K562 (cell line): ENCODE data around the gene BRICD5. TPM values are rescaled to one million over a fixed set of nuclear protein-coding genes. Genes with fewer than 3 reads are reported as not detected.

ENCODE experiments used
- BRD4 ChIP-seq: fragments of 200-600 bp; sonication (generic); IDR thresholded peaks from 2 replicates; pipeline ENCODE4 v1.6.1; 2017; ENCODE audit warnings: inconsistent platforms
- BRF1 ChIP-seq: IDR thresholded peaks from 3 replicates; pipeline ENCODE4 v1.6.1; 2011; ENCODE audit warnings: borderline replicate concordance, mild to moderate bottlenecking; ENCODE audit not compliant: insufficient read length; ENCODE audit errors: extremely low read depth
- CCAR2 ChIP-seq: fragments of 200-400 bp; formaldehyde crosslinking; IDR thresholded peaks from 2 replicates; pipeline ENCODE4 v1.6.1; 2017; ENCODE audit warnings: mild to moderate bottlenecking, low read depth, low read length
- CREB5 ChIP-seq: fragments of 250-450 bp; sonication (Bioruptor Pico); IDR thresholded peaks from 2 replicates; pipeline ENCODE4 v1.5.0; 2020; ENCODE audit warnings: mild to moderate bottlenecking
- DPF2 ChIP-seq: fragments of 450-650 bp; IDR thresholded peaks from 2 replicates; pipeline ENCODE4 v1.6.1; 2016
- ESRRA ChIP-seq: fragments of 450-650 bp; IDR thresholded peaks from 2 replicates; pipeline ENCODE4 v1.6.1; 2014; ENCODE audit warnings: low read depth, mild to moderate bottlenecking, moderate library complexity, borderline replicate concordance
- FIP1L1 ChIP-seq: fragments of 200-400 bp; formaldehyde crosslinking; IDR thresholded peaks from 2 replicates; pipeline ENCODE4 v1.6.1; 2018; ENCODE audit warnings: mild to moderate bottlenecking, low read depth, low read length; ENCODE audit not compliant: poor library complexity, severe bottlenecking
- GATA2 ChIP-seq: sonication (generic); formaldehyde crosslinking; IDR thresholded peaks from 2 replicates; pipeline ENCODE4 v1.4.0; 2020; ENCODE audit warnings: mild to moderate bottlenecking, missing genetic modification reagents
- GATAD2A ChIP-seq: fragments of 450-650 bp; IDR thresholded peaks from 2 replicates; pipeline ENCODE4 v1.6.1; 2017
- GTF2F1 ChIP-seq: IDR thresholded peaks from 2 replicates; pipeline ENCODE4 v1.6.1; 2011; ENCODE audit warnings: low read depth, low read length, improper control_type of control experiment
- HMG20B ChIP-seq: fragments of 250-450 bp; sonication (Bioruptor Pico); IDR thresholded peaks from 2 replicates; pipeline ENCODE4 v1.5.0; 2021; ENCODE audit warnings: mild to moderate bottlenecking
- HNRNPK ChIP-seq: fragments of 200-400 bp; formaldehyde crosslinking; IDR thresholded peaks from one replicate; pipeline ENCODE4 v1.6.1; 2018; ENCODE audit warnings: mild to moderate bottlenecking, low read depth, low read length; ENCODE audit not compliant: poor library complexity, severe bottlenecking
- HNRNPL ChIP-seq: fragments of 200-400 bp; formaldehyde crosslinking; IDR thresholded peaks from 2 replicates; pipeline ENCODE4 v1.6.1; 2017; ENCODE audit warnings: low read depth, mild to moderate bottlenecking, low read length
- KLF10 ChIP-seq: fragments of 250-450 bp; sonication (Bioruptor Pico); IDR thresholded peaks from 2 replicates; pipeline ENCODE4 v1.6.1; 2021; ENCODE audit warnings: matching md5 sums
- MAFF ChIP-seq: IDR thresholded peaks from 2 replicates; pipeline ENCODE4 v1.6.1; 2012; ENCODE audit warnings: low read length, improper control_type of control experiment
- NCOA6 ChIP-seq: fragments of 450-650 bp; IDR thresholded peaks from 2 replicates; pipeline ENCODE4 v1.6.1; 2017; ENCODE audit warnings: mild to moderate bottlenecking
- RFX1 ChIP-seq: fragments of 450-650 bp; IDR thresholded peaks from 2 replicates; pipeline ENCODE4 v1.6.1; 2016; ENCODE audit warnings: mild to moderate bottlenecking, moderate library complexity
- RFX7 ChIP-seq: fragments of 250-450 bp; sonication (Bioruptor Pico); IDR thresholded peaks from 2 replicates; pipeline ENCODE4 v1.5.1; 2021; ENCODE audit warnings: mild to moderate bottlenecking
- RUNX1 ChIP-seq: sonication (generic); IDR thresholded peaks from 2 replicates; pipeline ENCODE4 v1.6.1; 2016; ENCODE audit warnings: antibody characterized with exemption, low read depth
- STAT5A ChIP-seq: IDR thresholded peaks from 2 replicates; pipeline ENCODE4 v1.6.1; 2012; ENCODE audit warnings: low read length, inconsistent platforms, borderline replicate concordance
- YBX1 ChIP-seq: fragments of 450-650 bp; IDR thresholded peaks from 2 replicates; pipeline ENCODE4 v1.7.1; 2016; ENCODE audit warnings: mild to moderate bottlenecking
- ZBTB2 ChIP-seq: fragments of 450-650 bp; IDR thresholded peaks from 2 replicates; pipeline ENCODE4 v1.6.1; 2016; ENCODE audit warnings: antibody characterized with exemption
- ZKSCAN1 ChIP-seq: fragments of 150-350 bp; IDR thresholded peaks from 2 replicates; pipeline ENCODE4 v1.6.1; 2016; ENCODE audit warnings: low read depth, low read length
- ZNF57 ChIP-seq: fragments of 450-650 bp; formaldehyde crosslinking; IDR thresholded peaks from 2 replicates; pipeline ENCODE4 v1.4.0; 2020; ENCODE audit warnings: mild to moderate bottlenecking, moderate library complexity
- ZNF766 ChIP-seq: fragments of 200-800 bp; sonication (Bioruptor generic); conservative IDR thresholded peaks from 2 replicates; pipeline ENCODE4 v1.6.1; 2016; ENCODE audit warnings: missing genetic modification characterization, missing compliant biosample characterization
- ZNF79 ChIP-seq: fragments of 250-450 bp; sonication (Bioruptor Pico); IDR thresholded peaks from 2 replicates; pipeline ENCODE4 v1.4.0; 2020; ENCODE audit warnings: low read depth, mild to moderate bottlenecking, moderate library complexity
- polyA plus RNA-seq, 8 experiments: library from polyadenylated mRNA; depleted of rRNA in 4 of 8; stranded (reverse) in 5 of 8; unstranded in 3 of 8; fragments of >200 nt; fragmentation: Nextera tagmentation in 2 of 8; fragmentation: Illumina TruSeq in 1 of 8; extraction: Ambion mirVana in 2 of 8; extraction: Trizol in 1 of 8; gene quantifications; 2 replicates each; pipeline versions ENCODE4 v1.2.1 to v1.2.3, GENCODE V29; 2011 to 2014; ENCODE audit warnings: inconsistent platforms in 1 of 8, missing spikeins in 1 of 8
- total RNA-seq, 7 experiments: library from RNA; depleted of rRNA in 6 of 7; stranded (reverse); fragments of >200 nt in 6 of 7; fragmentation: Illumina TruSeq in 2 of 7; extraction: Trizol in 2 of 7; gene quantifications; 2 replicates each; pipeline versions ENCODE4 v1.2.1 to v1.2.3, GENCODE V29; 2011 to 2021; ENCODE audit warnings: low replicate concordance in 1 of 7
- TF ChIP-seq, protein P1 (sequence below): sonication (generic); formaldehyde crosslinking; IDR thresholded peaks from 2 replicates; pipeline ENCODE4 v1.8.0; 2023; ENCODE audit warnings: mild to moderate bottlenecking, missing genetic modification reagents
- TF ChIP-seq, protein P2 (sequence below): sonication (generic); formaldehyde crosslinking; IDR thresholded peaks from 2 replicates; pipeline ENCODE4 v1.5.0; 2020; ENCODE audit warnings: missing genetic modification reagents

Gene BRICD5
- total and polyA plus RNA-seq, 9 of the 15 experiments (the other 6 are each of a cell fraction or from before 2014, with no cell fraction given): 0.24 to 15.1 (median 2.4) TPM; not detected in 1

DNA sequence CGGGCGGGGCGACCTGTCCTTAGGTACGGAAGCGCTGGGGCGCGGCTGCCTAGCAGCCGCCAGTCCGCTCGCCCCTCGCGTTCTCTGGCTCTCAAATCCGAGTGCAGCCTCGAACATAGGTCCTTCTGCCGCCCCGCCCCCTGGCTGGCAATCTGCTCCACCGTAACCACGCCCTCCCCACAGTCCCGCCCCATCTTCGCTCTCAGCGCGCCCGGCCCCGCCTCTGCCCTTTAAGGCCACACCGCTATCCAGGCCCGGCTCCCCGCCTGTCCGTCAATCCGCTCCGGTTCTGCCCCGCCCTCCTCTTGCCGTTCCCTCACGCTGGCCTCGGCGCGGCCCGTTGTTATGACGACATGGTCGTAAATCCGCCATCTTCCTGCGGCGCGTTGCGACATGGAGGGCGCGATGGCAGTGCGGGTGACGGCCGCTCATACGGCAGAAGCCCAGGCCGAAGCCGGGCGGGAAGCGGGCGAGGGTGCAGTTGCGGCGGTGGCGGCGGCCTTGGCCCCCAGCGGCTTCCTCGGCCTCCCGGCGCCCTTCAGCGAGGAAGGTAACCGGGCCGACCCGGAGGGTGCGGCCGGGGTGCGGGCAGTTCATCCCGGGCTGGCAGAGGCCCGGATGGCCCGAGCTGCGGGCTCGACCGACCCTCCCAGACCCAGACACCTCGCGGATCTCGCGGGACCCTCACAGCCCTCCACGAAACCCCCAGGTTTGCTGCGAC lies 12.7 kb upstream of the BRICD5 start, which contains the start of gene E4F1 (continued):
- peak; percentile 98 for TF ChIP-seq RFX1
- TF ChIP-seq ZKSCAN1: no peak
- TF ChIP-seq STAT5A: no peak
- no peak for TF ChIP-seq MAFF
- TF ChIP-seq FIP1L1: peak; percentile 69
- no peak for TF ChIP-seq NCOA6
- TF ChIP-seq YBX1: no peak
- no peak for TF ChIP-seq KLF10 (CRISPR knock-in tag)
- TF ChIP-seq RUNX1: no peak
- TF ChIP-seq HMG20B (CRISPR knock-in tag): no peak
- TF ChIP-seq CCAR2: no peak
- TF ChIP-seq ZNF766 (CRISPR knock-in tag): no peak
- no peak for TF ChIP-seq HNRNPK
- TF ChIP-seq BRF1: no peak
- peak; percentile 19; the same call in 1 of the 2 replicates for TF ChIP-seq GTF2F1
- no peak for TF ChIP-seq GATA2 (CRISPR knock-in tag)
- TF ChIP-seq, protein P1, sequence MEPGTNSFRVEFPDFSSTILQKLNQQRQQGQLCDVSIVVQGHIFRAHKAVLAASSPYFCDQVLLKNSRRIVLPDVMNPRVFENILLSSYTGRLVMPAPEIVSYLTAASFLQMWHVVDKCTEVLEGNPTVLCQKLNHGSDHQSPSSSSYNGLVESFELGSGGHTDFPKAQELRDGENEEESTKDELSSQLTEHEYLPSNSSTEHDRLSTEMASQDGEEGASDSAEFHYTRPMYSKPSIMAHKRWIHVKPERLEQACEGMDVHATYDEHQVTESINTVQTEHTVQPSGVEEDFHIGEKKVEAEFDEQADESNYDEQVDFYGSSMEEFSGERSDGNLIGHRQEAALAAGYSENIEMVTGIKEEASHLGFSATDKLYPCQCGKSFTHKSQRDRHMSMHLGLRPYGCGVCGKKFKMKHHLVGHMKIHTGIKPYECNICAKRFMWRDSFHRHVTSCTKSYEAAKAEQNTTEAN (CRISPR knock-in tag): no peak
- TF ChIP-seq GATAD2A: 0 out of 2 replicates have a peak, but pooled peaks have one; percentile 16
- TF ChIP-seq BRD4: no peak
- TF ChIP-seq CREB5: no peak
- TF ChIP-seq, protein P2, sequence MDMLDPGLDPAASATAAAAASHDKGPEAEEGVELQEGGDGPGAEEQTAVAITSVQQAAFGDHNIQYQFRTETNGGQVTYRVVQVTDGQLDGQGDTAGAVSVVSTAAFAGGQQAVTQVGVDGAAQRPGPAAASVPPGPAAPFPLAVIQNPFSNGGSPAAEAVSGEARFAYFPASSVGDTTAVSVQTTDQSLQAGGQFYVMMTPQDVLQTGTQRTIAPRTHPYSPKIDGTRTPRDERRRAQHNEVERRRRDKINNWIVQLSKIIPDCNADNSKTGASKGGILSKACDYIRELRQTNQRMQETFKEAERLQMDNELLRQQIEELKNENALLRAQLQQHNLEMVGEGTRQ (CRISPR knock-in tag): no peak
- TF ChIP-seq ZBTB2: no peak
- TF ChIP-seq DPF2: no peak; the same call in 1 of the 2 replicates
- TF ChIP-seq ZNF79 (CRISPR knock-in tag): no peak
- peak; percentile 85 for TF ChIP-seq HNRNPL
- no peak; the same call in 1 of the 2 replicates for TF ChIP-seq ESRRA
- TF ChIP-seq ZNF57 (CRISPR knock-in tag): no peak
- TF ChIP-seq RFX7: no peak
